ENCODE results near the gene RNF167.

Gene RNF167

DNA sequence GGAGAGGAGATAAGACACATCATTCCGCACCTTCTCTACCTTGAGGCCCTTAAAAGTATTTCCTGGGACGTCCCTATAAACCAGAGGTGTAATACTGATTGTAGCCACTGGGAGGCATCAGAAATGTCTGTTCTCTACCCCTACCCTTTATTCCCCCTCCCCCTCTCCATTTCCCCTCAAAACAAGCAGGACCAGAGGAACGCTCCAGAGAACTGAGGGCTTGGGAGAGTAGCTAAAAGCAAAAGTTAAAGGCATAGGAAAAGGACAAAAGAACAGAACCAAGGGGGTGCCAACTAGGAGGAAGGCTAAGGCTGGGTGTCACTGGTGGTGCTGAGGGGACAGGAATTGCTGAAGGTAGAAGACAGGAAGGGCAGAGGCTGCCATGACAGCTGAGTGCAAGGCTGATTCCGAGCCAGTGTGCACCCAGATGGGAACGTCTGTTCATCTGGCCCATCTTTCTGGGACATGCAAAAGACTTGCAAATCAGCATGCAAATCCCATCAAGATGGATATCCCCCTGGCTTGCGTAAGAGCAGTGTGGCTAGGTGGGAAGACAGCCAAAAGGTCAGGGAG, 40.7 kb downstream of the RNF167 start:
- no peak for DNase-seq (ENCODE audit: low read depth)

DNA sequence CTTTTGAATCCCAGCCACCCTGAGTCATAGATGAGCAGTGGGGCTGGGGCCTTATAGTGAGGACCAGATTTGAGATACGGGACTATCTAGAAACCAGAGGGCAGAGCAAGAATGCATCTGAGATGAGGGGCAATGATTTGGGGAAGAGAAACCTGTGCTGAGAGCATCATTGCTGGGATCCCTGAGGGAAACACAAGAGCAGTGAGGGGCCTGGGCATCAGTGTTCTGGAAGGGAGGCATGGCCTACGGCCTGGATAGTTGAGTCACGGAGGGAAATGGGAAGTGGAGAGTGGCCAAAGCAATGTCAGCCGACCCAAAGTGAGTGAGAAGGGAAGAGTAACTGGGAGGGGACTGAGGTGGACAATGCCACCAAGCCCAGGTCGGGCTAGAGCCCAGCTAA, 42.2 kb downstream of the RNF167 start:
- no peak for DNase-seq (ENCODE audit: low read depth)

DNA sequence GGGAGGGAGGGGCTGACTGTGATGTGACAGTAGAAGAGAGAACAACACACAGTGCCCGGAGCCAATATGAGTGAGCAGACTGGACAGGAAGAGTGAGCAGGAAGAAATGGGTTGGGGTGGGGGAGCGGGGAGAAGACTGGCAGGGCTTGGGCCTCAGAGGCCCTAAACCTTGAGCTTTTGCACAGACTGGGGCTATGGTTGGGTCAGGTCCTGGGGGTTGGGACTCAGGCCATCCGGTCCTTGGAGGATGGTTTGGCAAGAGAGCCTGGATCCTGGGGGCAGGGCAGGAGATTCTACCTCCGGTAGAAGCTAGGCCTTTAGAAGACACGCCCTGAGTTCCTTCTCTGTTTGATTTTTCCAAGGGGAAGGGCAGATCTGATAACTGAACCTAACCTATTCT, 46.3 kb downstream of the RNF167 start:
- DNase-seq (ENCODE audit: low read depth): no peak

DNA sequence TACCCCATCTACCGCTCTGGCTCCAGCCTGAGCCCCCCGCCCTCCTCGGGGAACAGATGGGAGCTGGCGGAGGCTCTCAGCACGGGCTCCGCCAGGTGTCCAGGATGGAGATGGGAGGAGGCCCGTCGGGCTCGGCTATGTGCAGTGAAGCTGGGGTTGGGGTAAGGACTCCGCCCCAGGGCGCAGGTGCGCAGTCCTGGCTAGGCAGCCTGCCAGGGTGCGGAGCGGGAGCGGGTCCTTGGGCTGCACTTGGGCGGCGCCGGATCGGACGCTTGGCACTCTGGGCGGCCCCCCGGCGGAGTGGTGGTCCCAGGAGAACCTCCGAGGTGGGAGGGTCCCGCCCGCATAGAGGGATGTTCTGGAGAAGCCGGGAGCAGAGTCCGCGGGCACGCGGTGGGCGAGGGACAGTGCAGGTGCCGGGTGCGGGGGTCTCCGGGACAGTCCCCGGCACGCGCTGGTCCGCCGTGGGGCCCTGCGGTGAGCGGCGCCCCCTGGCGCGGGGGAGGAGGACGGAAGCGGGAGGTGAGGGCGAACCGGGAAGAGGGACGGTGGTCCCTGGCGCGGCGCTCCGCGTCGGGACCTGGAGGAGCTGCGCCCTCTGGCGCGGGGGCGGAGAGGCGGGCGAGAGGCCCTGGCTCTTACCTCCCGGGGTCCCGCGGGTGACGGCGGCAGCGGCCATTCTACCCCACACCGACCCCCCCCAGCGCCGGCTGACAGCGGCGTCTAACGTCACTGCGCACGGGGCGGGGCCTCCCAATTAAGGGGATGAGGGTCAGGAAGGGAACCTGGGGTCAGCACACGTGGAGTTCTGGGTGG, 47.1 kb downstream of the RNF167 start, which contains the start of gene CAMTA2:
Gene CAMTA2, minus strand, starts transcription at position 725 of the 816 bp plus-strand sequence. CDS start 1,453 bp downstream, outside the sequence.
- DNase-seq (ENCODE audit: low read depth): peak; percentile 79

DNA sequence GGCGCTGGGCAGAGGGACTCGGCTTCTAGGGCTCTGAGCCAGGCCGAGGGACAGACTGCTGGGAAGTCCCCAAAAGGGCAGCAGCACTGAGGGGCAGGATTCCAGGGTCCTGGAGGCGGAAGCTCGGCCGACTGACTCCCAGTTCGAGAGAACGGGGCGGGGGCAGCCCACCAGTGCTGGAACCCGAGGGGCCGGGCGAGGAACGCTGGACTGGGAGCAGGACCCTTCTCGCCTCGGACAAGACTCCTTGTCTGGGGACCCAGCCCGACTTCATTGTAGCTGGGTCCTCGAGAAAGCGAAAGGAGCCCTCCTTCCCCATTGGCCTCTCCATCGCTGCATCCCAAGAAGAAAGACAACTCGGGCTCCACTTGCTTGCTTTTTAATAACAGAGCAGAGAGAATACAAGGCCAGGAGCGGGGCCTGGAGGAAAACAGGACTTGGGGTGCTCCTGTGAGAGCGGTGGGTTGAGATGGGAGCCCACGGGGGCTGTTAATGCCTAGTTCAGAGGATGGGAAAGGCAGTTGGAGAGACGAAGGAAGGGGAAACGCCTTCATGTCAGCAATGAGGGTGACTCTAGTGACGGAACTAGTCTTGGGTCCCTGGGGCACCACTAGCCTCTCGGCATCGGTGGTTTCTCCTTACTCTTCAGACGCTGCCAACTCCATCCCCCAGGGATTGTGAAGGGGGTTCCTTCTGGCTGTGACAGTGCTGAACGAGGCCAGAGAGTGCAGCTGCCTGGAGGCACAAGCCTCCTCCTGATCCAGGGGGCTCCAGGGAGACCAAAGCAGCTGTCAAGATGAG, 47.9 kb downstream of the RNF167 start:
- no peak for DNase-seq (ENCODE audit: low read depth)

DNA sequence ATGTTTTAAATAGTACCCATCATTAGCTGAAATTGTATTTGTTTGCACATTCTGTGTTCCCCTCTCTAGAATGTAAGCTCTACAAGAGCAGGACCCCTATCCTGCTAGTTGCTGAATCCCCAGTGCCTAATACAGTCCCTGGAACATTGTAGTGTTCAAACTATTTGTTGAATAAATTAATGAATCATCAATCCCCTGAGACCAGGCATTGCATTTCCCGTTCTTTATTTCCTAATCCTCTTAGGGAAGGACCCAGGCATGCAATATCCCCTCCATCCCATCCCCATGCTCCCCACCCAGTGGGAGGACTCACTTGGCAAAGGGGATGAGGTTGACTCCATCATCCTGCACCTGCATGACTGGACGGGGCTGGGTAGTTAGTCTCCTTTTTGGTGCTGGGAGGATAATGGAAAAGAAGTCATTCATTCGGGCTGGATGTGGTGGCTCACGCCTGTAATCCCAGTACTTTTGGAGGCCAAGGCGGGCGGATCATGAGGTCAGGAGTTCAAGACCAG, 54.1 kb downstream of the RNF167 start:
- no peak for DNase-seq (ENCODE audit: low read depth)

Measured in stimulated activated CD4-positive, alpha-beta T cell treated with anti-CD3 and anti-CD28 coated beads, Interleukin-2, amount 100 ng/mL, for 4 hours (primary cell).